IMR-90 (cell line): ENCODE data around the gene NISCH. TPM values are rescaled to one million over a fixed set of nuclear protein-coding genes. Genes with fewer than 3 reads are reported as not detected.
A peak's percentile ranks its signal among the peaks of the same experiment; 100 is the strongest.

Source experiments
- ATAC-seq: fragments of 200-7000 bp; cut with Tn5 transposase; 2 replicates; pipeline ENCODE4 v1.9.1; 2020; ENCODE audit warnings: low read depth, mild to moderate bottlenecking, moderate library complexity
- BruUV-seq: library from RNA; stranded (reverse); fragments of 400-500 nt; replicated peaks from 2 replicates; lab custom pipeline; 2021; lab: Mats Ljungman, UMichigan
- CTCF ChIA-PET: fragments of 300-600 bp; formaldehyde crosslinking; extraction: SDS; loops from one replicate; lab custom pipeline; 2021; ENCODE audit warnings: antibody characterized with exemption; lab: Yijun Ruan, JAX
- POLR2A ChIA-PET: fragments of 300-600 bp; sonication (Branson Sonifier 250); formaldehyde crosslinking; loops from one replicate; lab custom pipeline; 2022; ENCODE audit warnings: antibody characterized with exemption; ENCODE audit not compliant: unreplicated experiment; lab: Charles Lee
- DNase-seq: peaks from one replicate; pipeline ENCODE4 v3.0.0; 2013
- H2AFZ ChIP-seq: replicated peaks from 2 replicates; pipeline ENCODE3; 2013; ENCODE audit warnings: low read length, mild to moderate bottlenecking; ENCODE audit not compliant: poor library complexity
- H2AK5ac ChIP-seq: 2 replicates; pipeline ENCODE4 v1.6.1; 2013; ENCODE audit warnings: low read depth, low read length, inconsistent platforms
- H2AK9ac ChIP-seq: replicated peaks from 2 replicates; pipeline ENCODE3; 2013; ENCODE audit warnings: mild to moderate bottlenecking, low read depth, low read length, moderate library complexity; ENCODE audit not compliant: poor library complexity
- H2BK120ac ChIP-seq: 2 replicates; pipeline ENCODE4 v1.6.1; 2013; ENCODE audit warnings: low read depth, low read length, inconsistent platforms
- H2BK15ac ChIP-seq: 3 replicates; pipeline ENCODE4 v1.6.1; 2013; ENCODE audit warnings: low read depth, low read length, inconsistent platforms
- H2BK20ac ChIP-seq: 2 replicates; pipeline ENCODE4 v1.6.1; 2013; ENCODE audit warnings: low read depth, mild to moderate bottlenecking, inconsistent platforms, low read length, moderate library complexity
- H2BK5ac ChIP-seq: 2 replicates; pipeline ENCODE4 v1.6.1; 2013; ENCODE audit warnings: mild to moderate bottlenecking, low read depth, low read length, inconsistent platforms; ENCODE audit not compliant: poor library complexity, severe bottlenecking
- H3K14ac ChIP-seq: replicated peaks from 2 replicates; pipeline ENCODE4 v1.6.1; 2013; ENCODE audit warnings: low read depth, low read length, inconsistent platforms
- H3K18ac ChIP-seq: 2 replicates; pipeline ENCODE4 v1.6.1; 2013; ENCODE audit warnings: low read depth, low read length, control low read depth
- H3K23ac ChIP-seq: 2 replicates; pipeline ENCODE4 v1.6.1; 2013; ENCODE audit warnings: low read depth, low read length, inconsistent platforms
- H3K27ac ChIP-seq: 2 replicates; pipeline ENCODE4 v1.5.1; 2013; ENCODE audit warnings: mild to moderate bottlenecking, control low read depth, low read length; ENCODE audit not compliant: insufficient read depth
- H3K27me3 ChIP-seq: 2 replicates; pipeline ENCODE4 v1.6.1; 2013; ENCODE audit warnings: low read length; ENCODE audit not compliant: control insufficient read depth, insufficient read depth
- H3K36me3 ChIP-seq: 2 replicates; pipeline ENCODE4 v1.6.1; 2013; ENCODE audit warnings: low read length, mixed read lengths; ENCODE audit not compliant: control insufficient read depth, insufficient read depth
- H3K4ac ChIP-seq: 2 replicates; pipeline ENCODE4 v1.6.1; 2013; ENCODE audit warnings: low read depth, low read length, inconsistent platforms
- H3K4me1 ChIP-seq: 2 replicates; pipeline ENCODE4 v1.6.1; 2013; ENCODE audit warnings: low read length, mixed read lengths; ENCODE audit not compliant: control insufficient read depth, insufficient read depth
- H3K4me2 ChIP-seq: 2 replicates; pipeline ENCODE4 v1.6.1; 2013; ENCODE audit warnings: low read depth, mild to moderate bottlenecking, control low read depth, low read length, moderate library complexity
- H3K4me3 ChIP-seq: 2 replicates; pipeline ENCODE4 v1.5.1; 2013; ENCODE audit warnings: low read depth, mild to moderate bottlenecking, control low read depth, low read length, moderate library complexity; ENCODE audit not compliant: insufficient read depth
- H3K56ac ChIP-seq: 2 replicates; pipeline ENCODE4 v1.6.1; 2013; ENCODE audit warnings: low read length, inconsistent platforms; ENCODE audit not compliant: insufficient read depth; ENCODE audit errors: extremely low read depth
- H3K79me1 ChIP-seq, 2 experiments: 2 replicates each; pipeline ENCODE4 v1.6.1; 2013; ENCODE audit warnings: low read length in 2 of 2, inconsistent platforms in 1 of 2, low read depth in 1 of 2
- H3K9ac ChIP-seq: 2 replicates; pipeline ENCODE4 v1.6.1; 2013; ENCODE audit warnings: low read depth, low read length, control low read depth
- H3K9me1 ChIP-seq: 2 replicates; pipeline ENCODE4 v1.6.1; 2013; ENCODE audit warnings: low read length, inconsistent platforms; ENCODE audit not compliant: insufficient read depth
- H3K9me3 ChIP-seq: 2 replicates; pipeline ENCODE4 v1.6.1; 2013; ENCODE audit warnings: low read length; ENCODE audit not compliant: control insufficient read depth, insufficient read depth
- H4K20me1 ChIP-seq: 2 replicates; pipeline ENCODE4 v1.6.1; 2013; ENCODE audit warnings: low read length, inconsistent platforms; ENCODE audit not compliant: insufficient read depth
- H4K5ac ChIP-seq: 2 replicates; pipeline ENCODE4 v1.6.1; 2013; ENCODE audit warnings: mild to moderate bottlenecking, low read depth, low read length, control low read depth
- H4K8ac ChIP-seq, 2 experiments: 2 replicates each; pipeline ENCODE4 v1.6.1; 2013; ENCODE audit warnings: low read depth in 2 of 2, low read length in 2 of 2, control low read depth in 1 of 2, inconsistent platforms in 1 of 2
- H4K91ac ChIP-seq: 2 replicates; pipeline ENCODE4 v1.6.1; 2013; ENCODE audit warnings: low read depth, low read length, inconsistent platforms; ENCODE audit not compliant: insufficient read depth
- CHD1 ChIP-seq: IDR thresholded peaks from 2 replicates; pipeline ENCODE4 v1.6.1; 2012; ENCODE audit warnings: low read depth, low read length, improper control_type of control experiment
- MAFK ChIP-seq: IDR thresholded peaks from 2 replicates; pipeline ENCODE4 v1.6.1; 2012; ENCODE audit warnings: low read depth, low read length, improper control_type of control experiment
- MAZ ChIP-seq: IDR thresholded peaks from 2 replicates; pipeline ENCODE4 v1.6.1; 2012; ENCODE audit warnings: low read depth, mild to moderate bottlenecking, low read length, improper control_type of control experiment, moderate library complexity, borderline replicate concordance
- MXI1 ChIP-seq: IDR thresholded peaks from 2 replicates; pipeline ENCODE4 v1.6.1; 2012; ENCODE audit warnings: low read depth, mild to moderate bottlenecking, low read length, moderate library complexity, borderline replicate concordance
- NFE2L2 ChIP-seq: fragments of 150-350 bp; IDR thresholded peaks from 2 replicates; pipeline ENCODE4 v1.6.1; 2016; ENCODE audit warnings: low read depth, mild to moderate bottlenecking, low read length
- POLR2A ChIP-seq: IDR thresholded peaks from 2 replicates; pipeline ENCODE4 v1.6.1; 2012; ENCODE audit warnings: mild to moderate bottlenecking, low read depth, low read length
- RAD21 ChIP-seq: IDR thresholded peaks from 2 replicates; pipeline ENCODE4 v1.6.1; 2012; ENCODE audit warnings: low read length, improper control_type of control experiment
- RFX5 ChIP-seq: IDR thresholded peaks from 2 replicates; pipeline ENCODE4 v1.8.0; 2012; ENCODE audit warnings: low read depth, mild to moderate bottlenecking, low read length, moderate library complexity
- SMC3 ChIP-seq: fragments of 150-350 bp; IDR thresholded peaks from 2 replicates; pipeline ENCODE4 v1.6.1; 2016; ENCODE audit warnings: low read depth, mild to moderate bottlenecking, antibody characterized with exemption, low read length, moderate library complexity
- USF2 ChIP-seq: fragments of 150-350 bp; IDR thresholded peaks from 2 replicates; pipeline ENCODE4 v1.6.1; 2017; ENCODE audit warnings: mild to moderate bottlenecking, antibody characterized with exemption, low read length, low read depth
- WGBS, 2 experiments: methylation state at CpG; one replicate each; pipeline versions ENCODE4 v1.1.5 to v1.1.7; 2013; ENCODE audit warnings: missing lambda C conversion rate in 2 of 2; ENCODE audit not compliant: insufficient read length in 1 of 2; ENCODE audit errors: extremely low coverage in 2 of 2; 5-methylcytosine and 5-hydroxymethylcytosine counted together
- dilution Hi-C: fragments of 300-500 bp; cut with HindIII; formaldehyde crosslinking; loops from one replicate; pipeline ENCODE4 v1.14.3; 2018; ENCODE audit warnings: low sequenced_read_pairs; ENCODE audit not compliant: unreplicated experiment
- in situ Hi-C: fragments of 300-500 bp; cut with MboI; formaldehyde crosslinking; loops from 3 replicates; pipeline ENCODE4 v1.14.3; 2019; ENCODE audit warnings: low sequenced_read_pairs, inconsistent platforms, mixed read lengths
- intact Hi-C: fragments of 100-400 bp; cut with micrococcal nuclease; formaldehyde crosslinking; loops from 2 replicates; pipeline ENCODE4 v1.10.0; 2022
- polyA plus RNA-seq, 3 experiments: library from polyadenylated mRNA; depleted of rRNA; stranded (reverse); fragments of >200 nt; gene quantifications; 2 replicates each; pipeline ENCODE4 v1.2.3, GENCODE V29; 2012; ENCODE audit warnings: low replicate concordance in 1 of 3
- total RNA-seq: library from RNA; depleted of rRNA; stranded (reverse); fragments of >200 nt; gene quantifications from 2 replicates; pipeline ENCODE4 v1.2.3, GENCODE V29; 2012

NISCH gene
- total and polyA plus RNA-seq, 2 of the 4 experiments (the other 2 are of a cell fraction), result 36.9 to 86.0 TPM

DNA sequence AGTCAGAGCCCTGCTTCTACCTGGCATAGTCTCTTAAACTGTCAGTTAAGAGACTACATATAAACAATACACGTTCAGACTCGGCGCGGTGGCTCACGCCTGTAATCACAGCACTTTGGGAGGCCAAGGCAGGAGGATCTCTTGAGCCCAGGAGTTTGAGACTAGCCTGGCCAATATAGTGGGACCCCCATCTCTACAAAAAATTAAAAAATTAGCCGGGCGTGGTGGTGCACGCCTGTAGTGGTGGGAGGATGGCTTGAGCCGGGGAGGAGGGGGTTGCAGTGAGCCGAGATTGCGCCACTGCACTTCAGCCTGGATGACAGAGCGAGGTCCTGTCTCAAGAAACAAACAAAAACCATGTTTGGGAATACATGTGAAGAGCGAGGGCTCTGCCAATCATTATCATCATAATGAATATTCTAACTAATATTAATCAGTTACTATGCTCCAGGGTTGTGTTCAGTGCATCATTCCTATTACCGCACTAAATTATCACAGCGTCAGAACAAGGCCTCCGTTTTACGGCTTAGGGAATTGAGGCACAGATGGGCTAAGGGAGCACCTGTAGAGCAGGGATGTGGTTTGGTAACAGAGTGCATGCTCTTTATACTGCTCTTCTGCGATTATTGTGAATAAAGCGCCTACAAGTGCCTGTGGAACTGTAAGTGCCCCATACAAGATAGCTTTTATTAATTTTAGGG, 80.2 kb downstream of the NISCH start:
- H3K9me1 ChIP-seq, result peaks cover 28% of the 10 kb centered on the region
- H3K9ac ChIP-seq, result no peak overlapping the region; the same call in 1 of the 2 replicates
- H3K79me1 ChIP-seq, result peaks cover 28 to 80% of the 10 kb centered on the region in 2 experiments
- no CpG with 5 or more reads among the region's 19 CpGs for WGBS, 2 experiments
- H2BK5ac ChIP-seq, result peak overlapping the region; percentile 47
- peak overlapping the region; percentile 88 for H3K4me2 ChIP-seq
- H4K5ac ChIP-seq, result peak overlapping the region; percentile 44
- H3K4me1 ChIP-seq, result peaks cover 26% of the 10 kb centered on the region
- H2BK20ac ChIP-seq, result peak overlapping the region; percentile 15; the same call in 1 of the 2 replicates
- no peak overlapping the region; the same call in 1 of the 2 replicates for H2BK120ac ChIP-seq
- H3K14ac ChIP-seq, result no peak overlapping the region; the same call in 1 of the 2 replicates
- ATAC-seq (no peak), DNase-seq (no peak)
- BruUV-seq, result no TSS peak
- peak overlapping the region; percentile 26 for H4K91ac ChIP-seq
- H3K9me3 ChIP-seq, result no peaks in the 10 kb centered on the region
- no peak overlapping the region; the same call in 2 of the 3 replicates for H2BK15ac ChIP-seq
- peaks cover 2% of the 10 kb centered on the region; the same call in 1 of the 2 replicates for H3K36me3 ChIP-seq
- CTCF ChIA-PET, result no interaction called here
- H2AFZ ChIP-seq, result peak overlapping the region; percentile 95
- H3K27me3 ChIP-seq, result no peaks in the 10 kb centered on the region
- POLR2A ChIA-PET, result no interaction called here
- TF ChIP-seq USF2 (no peak), POLR2A (no peak), CHD1 (no peak), MAFK (no peak), RAD21 (no peak), MAZ (no peak), RFX5 (no peak), MXI1 (no peak), SMC3 (no peak), NFE2L2 (no peak)
- peak overlapping the region; percentile 91 for H2AK5ac ChIP-seq
- peak overlapping the region; percentile 67 for H3K23ac ChIP-seq
- dilution Hi-C loops (no loop called here), in situ Hi-C loops (no loop called here), intact Hi-C loops (loop anchor here (2.0 kb wide), 1 partner anchor 63 kb away; no protein-coding TSS in a partner anchor)
- no peak overlapping the region for H2AK9ac ChIP-seq
- no peak overlapping the region for H3K56ac ChIP-seq
- H3K4ac ChIP-seq, result peak overlapping the region; percentile 89
- no peak overlapping the region for H3K4me3 ChIP-seq
- H3K18ac ChIP-seq, result no peak overlapping the region
- no peak overlapping the region for H3K27ac ChIP-seq
- peak overlapping the region; percentile 89 to 96; a peak in 3 of 4 replicates for H4K8ac ChIP-seq
- peaks cover 46% of the 10 kb centered on the region for H4K20me1 ChIP-seq
